HepG2 (cell line): Measurements from ENCODE around the gene BUD23. TPM values are rescaled to one million over a fixed set of nuclear protein-coding genes. Genes with fewer than 3 reads are reported as not detected.
A peak's percentile ranks its signal among the peaks of the same experiment; 100 is the strongest.

Experiments
- ATAC-seq: fragments of 200-7000 bp; cut with Tn5 transposase; 3 replicates; pipeline ENCODE4 v1.9.1; 2020; ENCODE audit warnings: mild to moderate bottlenecking, moderate library complexity
- BruUV-seq: library from RNA; stranded (reverse); fragments of 400-500 nt; replicated peaks from 2 replicates; lab custom pipeline; 2021; lab: Mats Ljungman, UMichigan
- CTCF ChIA-PET: fragments of 300-600 bp; formaldehyde crosslinking; extraction: SDS; loops from one replicate; lab custom pipeline; 2021; ENCODE audit warnings: low total read pairs, inconsistent platforms, low intra/inter-chr PET ratio; lab: Yijun Ruan, JAX
- POLR2A ChIA-PET: fragments of 350-600 bp; sonication (Branson Sonifier 250); formaldehyde crosslinking; loops from one replicate; lab custom pipeline; 2020; ENCODE audit warnings: antibody characterized with exemption, inconsistent platforms; lab: Yijun Ruan, JAX
- DNase-seq: peaks from one replicate; pipeline ENCODE4 v3.0.0-alpha.2; 2015; ENCODE audit warnings: low spot score
- FAIRE-seq: peaks from 3 replicates; lab custom pipeline; 2011; peaks lifted over from hg19 to GRCh38; lab: Jason Lieb, UNC
- H2AFZ ChIP-seq: one replicate; pipeline ENCODE4 v1.6.1; 2011; ENCODE audit warnings: low read length, inconsistent platforms
- H3K27ac ChIP-seq: fragments of 300-600 bp; 3 replicates; pipeline ENCODE4 v1.8.0; 2011; ENCODE audit warnings: mixed run types, mild to moderate bottlenecking, mixed read lengths, low read length, inconsistent platforms; ENCODE audit not compliant: insufficient read depth; ENCODE audit errors: extremely low read length
- H3K27me3 ChIP-seq, 2 experiments: fragments of 200-600 bp in 1 of 2; 2 replicates in 1 of 2; 3 replicates in 1 of 2; pipeline versions ENCODE4 v1.6.0 to v1.8.0; 2011; ENCODE audit warnings: low read length in 2 of 2, mild to moderate bottlenecking in 2 of 2, moderate library complexity in 2 of 2, inconsistent platforms in 1 of 2; ENCODE audit not compliant: insufficient read depth in 2 of 2, control insufficient read depth in 1 of 2
- H3K36me3 ChIP-seq, 2 experiments: fragments of 200-600 bp in 1 of 2; replicated peaks in 1 of 2; 2 replicates in 1 of 2; 3 replicates in 1 of 2; pipeline versions ENCODE4 v1.5.1 to v1.8.0; 2011; ENCODE audit warnings: low read length in 2 of 2, inconsistent platforms in 1 of 2; ENCODE audit not compliant: insufficient read depth in 2 of 2, control insufficient read depth in 1 of 2
- H3K4me1 ChIP-seq: 2 replicates; pipeline ENCODE4 v1.5.1; 2012; ENCODE audit warnings: low read length, inconsistent platforms; ENCODE audit not compliant: insufficient read depth
- H3K4me2 ChIP-seq: 2 replicates; pipeline ENCODE4 v1.6.0; 2011; ENCODE audit warnings: low read depth, low read length, inconsistent platforms
- H3K4me3 ChIP-seq, 3 experiments: fragments of 200-600 bp in 1 of 3; sonication (generic), shearing (Covaris generic) in 1 of 3; replicated peaks in 1 of 3; 2 replicates each; pipeline ENCODE4 v1.5.1; 2011 to 2016; ENCODE audit warnings: low read length in 3 of 3, inconsistent platforms in 2 of 3, low read depth in 2 of 3, mild to moderate bottlenecking in 2 of 3, control low read depth in 1 of 3, mixed read lengths in 1 of 3; ENCODE audit not compliant: insufficient read depth in 1 of 3
- H3K79me2 ChIP-seq: one replicate; pipeline ENCODE4 v1.6.1; 2011; ENCODE audit warnings: low read length, inconsistent platforms; ENCODE audit not compliant: insufficient read depth
- H3K9ac ChIP-seq: 2 replicates; pipeline ENCODE4 v1.6.0; 2011; ENCODE audit warnings: mild to moderate bottlenecking, low read depth, low read length, inconsistent platforms; ENCODE audit not compliant: insufficient read depth
- H3K9me3 ChIP-seq: 2 replicates; pipeline ENCODE4 v1.5.1; 2012; ENCODE audit warnings: mild to moderate bottlenecking, low read length
- H4K20me1 ChIP-seq: 2 replicates; pipeline ENCODE4 v1.6.0; 2011; ENCODE audit warnings: inconsistent platforms, mild to moderate bottlenecking, low read length, moderate library complexity; ENCODE audit not compliant: insufficient read depth
- ATF2 ChIP-seq: sonication (generic); formaldehyde crosslinking; IDR thresholded peaks from 2 replicates; pipeline ENCODE4 v1.4.0; 2020; ENCODE audit warnings: missing genetic modification reagents
- HNF4A ChIP-seq: sonication (generic); formaldehyde crosslinking; IDR thresholded peaks from 2 replicates; pipeline ENCODE4 v1.4.0; 2020; ENCODE audit warnings: missing genetic modification reagents
- HNF4G ChIP-seq, 2 experiments: sonication (generic) in 1 of 2; formaldehyde crosslinking in 1 of 2; IDR thresholded peaks; 2 replicates each; pipeline versions ENCODE4 v1.4.0 to v1.6.1; 2011 to 2020; ENCODE audit warnings: borderline replicate concordance in 2 of 2, low read depth in 2 of 2, mild to moderate bottlenecking in 2 of 2, low read length in 1 of 2, missing genetic modification reagents in 1 of 2, moderate library complexity in 1 of 2
- HNRNPL ChIP-seq: fragments of 200-400 bp; formaldehyde crosslinking; IDR thresholded peaks from 2 replicates; pipeline ENCODE4 v1.6.1; 2017; ENCODE audit warnings: mild to moderate bottlenecking, low read depth, low read length
- MAFK ChIP-seq, 2 experiments: IDR thresholded peaks in 1 of 2; conservative IDR thresholded peaks in 1 of 2; 2 replicates each; pipeline ENCODE4 v1.6.1; 2011; ENCODE audit warnings: improper control_type of control experiment in 2 of 2, low read length in 2 of 2
- MAX ChIP-seq: IDR thresholded peaks from 2 replicates; pipeline ENCODE4 v1.6.1; 2012; ENCODE audit warnings: inconsistent platforms
- MXD4 ChIP-seq: IDR thresholded peaks from 2 replicates; pipeline ENCODE4 v1.6.1; 2016; ENCODE audit warnings: mild to moderate bottlenecking, missing biosample characterization, missing genetic modification reagents
- TBX2 ChIP-seq: sonication (generic); formaldehyde crosslinking; IDR thresholded peaks from 2 replicates; pipeline ENCODE4 v1.5.0; 2020; ENCODE audit warnings: missing genetic modification reagents, mild to moderate bottlenecking, borderline replicate concordance
- TEAD2 ChIP-seq: sonication (generic); formaldehyde crosslinking; IDR thresholded peaks from 2 replicates; pipeline ENCODE4 v1.9.0; 2021; ENCODE audit warnings: missing genetic modification reagents
- ZBTB39 ChIP-seq: sonication (generic); formaldehyde crosslinking; IDR thresholded peaks from 2 replicates; pipeline ENCODE4 v1.5.0; 2020; ENCODE audit warnings: missing genetic modification reagents
- ZNF281 ChIP-seq: sonication (generic); formaldehyde crosslinking; IDR thresholded peaks from 2 replicates; pipeline ENCODE4 v1.4.0; 2020; ENCODE audit warnings: missing genetic modification reagents, borderline replicate concordance
- ZNF510 ChIP-seq: sonication (generic); formaldehyde crosslinking; IDR thresholded peaks from 2 replicates; pipeline ENCODE4 v1.4.0; 2020; ENCODE audit warnings: low read depth, mild to moderate bottlenecking, missing genetic modification reagents
- ZNF513 ChIP-seq: sonication (generic); formaldehyde crosslinking; conservative IDR thresholded peaks from 2 replicates; pipeline ENCODE4 v1.5.0; 2020; ENCODE audit warnings: missing genetic modification reagents
- WGBS: methylation state at CpG from one replicate; pipeline ENCODE4 v1.1.6; 2017; ENCODE audit warnings: low lambda C conversion rate; 5-methylcytosine and 5-hydroxymethylcytosine counted together
- in situ Hi-C: cut with HindIII; loops from 2 replicates; pipeline ENCODE4 v1.10.0; 2017; ENCODE audit warnings: low pct_unique_long_range_greater_than_20kb; ENCODE audit not compliant: extremely low pct_ligation_motif_present
- intact Hi-C: fragments of 100-400 bp; cut with micrococcal nuclease; formaldehyde crosslinking; loops from one replicate; pipeline ENCODE4 v1.10.0; 2022; ENCODE audit not compliant: unreplicated experiment
- polyA plus RNA-seq, 8 experiments: library from polyadenylated mRNA; depleted of rRNA in 3 of 8; stranded (reverse) in 7 of 8; unstranded in 1 of 8; fragments of >200 nt; fragmentation: Illumina TruSeq in 4 of 8; extraction: Trizol in 4 of 8; gene quantifications; 2 replicates each; pipeline versions ENCODE4 v1.2.1 to v1.2.3, GENCODE V29; 2011 to 2016; ENCODE audit warnings: low read depth in 4 of 8, missing spikeins in 1 of 8, mixed read lengths in 1 of 8; ENCODE audit not compliant: insufficient read depth in 1 of 8
- total RNA-seq, 5 experiments: library from RNA; depleted of rRNA; stranded (reverse); fragments of >200 nt; fragmentation: Illumina TruSeq; extraction: Trizol; gene quantifications; 2 replicates each; pipeline ENCODE4 v1.2.3, GENCODE V29; 2016; ENCODE audit warnings: low read depth in 1 of 5

BUD23 gene
- total and polyA plus RNA-seq, 2 of the 13 experiments (the other 11 are each of a cell fraction or from before 2014, with no cell fraction given): 47.5 to 54.5 TPM

GRCh38 chr7:73649576-73649975 is 33.8 kb upstream of the BUD23 start:
- peaks cover 3 to 12% of the 10 kb centered on the region in 2 experiments; a peak in 3 of 5 replicates for H3K27me3 ChIP-seq
- TF ChIP-seq ZNF281 (CRISPR knock-in tag): no peak
- no peak for TF ChIP-seq MXD4 (CRISPR knock-in tag)
- TF ChIP-seq HNF4G (IDR thresholded peaks at IDR 0.05; ENCODE audit: borderline replicate concordance, low read depth, low read length): peak; percentile 32; the same call in 1 of the 2 replicates
- TF ChIP-seq HNF4G (CRISPR knock-in tag; IDR thresholded peaks at IDR 0.05; ENCODE audit: borderline replicate concordance, low read depth): no peak
- TF ChIP-seq HNRNPL: no peak
- 0 out of 2 replicates have a peak, but pooled peaks have one; percentile 17 for TF ChIP-seq TBX2 (CRISPR knock-in tag)
- TF ChIP-seq ZNF510: no peak
- TF ChIP-seq ZBTB39 (CRISPR knock-in tag): no peak
- no peak for TF ChIP-seq MAFK (conservative IDR thresholded peaks at IDR 0.05 in 1 of 2, IDR thresholded peaks at IDR 0.05 in 1 of 2; ENCODE audit: low read length in 2 of 2)
- no peak for TF ChIP-seq ATF2 (CRISPR knock-in tag)
- no peak for TF ChIP-seq MAX
- TF ChIP-seq ZNF513: no peak
- peak; percentile 23; the same call in 1 of the 2 replicates for TF ChIP-seq HNF4A
- TF ChIP-seq TEAD2 (CRISPR knock-in tag): no peak
- BruUV-seq: no TSS peak
- no peak overlapping the region for H2AFZ ChIP-seq
- H3K36me3 ChIP-seq: no peaks in the 10 kb centered on the region
- ATAC-seq: peak; percentile 8; the same call in 2 of the 3 replicates
- in situ Hi-C loops (no loop called here), intact Hi-C loops (no loop called here)
- POLR2A ChIA-PET: interaction anchor here (1.3 kb wide), 1 partner anchor 25 kb away, joined by 3 read pairs; the partner anchor contains the start of gene MLXIPL
- peaks cover 82% of the 10 kb centered on the region for H3K4me1 ChIP-seq
- H3K4me3 ChIP-seq: peak overlapping the region in 1 of 3 experiments; percentile 50; a peak in 1 of 6 replicates
- FAIRE-seq: no peak
- DNase-seq: no peak
- no peak overlapping the region for H3K9ac ChIP-seq
- peak overlapping the region; percentile 61; the same call in 1 of the 2 replicates for H3K4me2 ChIP-seq
- no peaks in the 10 kb centered on the region for H4K20me1 ChIP-seq
- H3K27ac ChIP-seq: no peak overlapping the region
- CTCF ChIA-PET: no interaction called here
- WGBS: 14% methylated on average over 9 of the region's 9 CpGs
- no peaks in the 10 kb centered on the region for H3K9me3 ChIP-seq
- no peaks in the 10 kb centered on the region for H3K79me2 ChIP-seq
